Measurements from ENCODE around the gene FOXL2NB.

FOXL2NB gene

DNA sequence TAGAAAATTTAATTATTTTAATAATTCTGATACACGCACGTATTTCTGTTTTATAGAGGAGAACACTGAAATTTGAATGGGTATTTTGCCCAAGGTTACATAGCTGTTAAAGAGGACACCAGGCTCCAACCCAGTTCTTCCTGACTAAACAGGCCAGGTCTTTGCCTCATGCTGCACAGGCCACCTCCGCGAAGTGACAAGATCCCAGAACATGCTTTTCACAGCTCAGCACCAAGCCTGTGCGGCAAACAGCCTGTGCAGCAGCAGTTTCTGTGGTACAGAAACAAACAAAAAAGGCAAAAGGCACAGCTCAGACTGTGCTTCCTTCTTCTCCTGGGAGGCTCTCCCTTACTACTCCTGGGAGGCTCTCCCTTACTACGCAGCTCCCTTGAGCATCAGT lies 6.6 kb upstream of the FOXL2NB start:
- TF ChIP-seq, protein P1, sequence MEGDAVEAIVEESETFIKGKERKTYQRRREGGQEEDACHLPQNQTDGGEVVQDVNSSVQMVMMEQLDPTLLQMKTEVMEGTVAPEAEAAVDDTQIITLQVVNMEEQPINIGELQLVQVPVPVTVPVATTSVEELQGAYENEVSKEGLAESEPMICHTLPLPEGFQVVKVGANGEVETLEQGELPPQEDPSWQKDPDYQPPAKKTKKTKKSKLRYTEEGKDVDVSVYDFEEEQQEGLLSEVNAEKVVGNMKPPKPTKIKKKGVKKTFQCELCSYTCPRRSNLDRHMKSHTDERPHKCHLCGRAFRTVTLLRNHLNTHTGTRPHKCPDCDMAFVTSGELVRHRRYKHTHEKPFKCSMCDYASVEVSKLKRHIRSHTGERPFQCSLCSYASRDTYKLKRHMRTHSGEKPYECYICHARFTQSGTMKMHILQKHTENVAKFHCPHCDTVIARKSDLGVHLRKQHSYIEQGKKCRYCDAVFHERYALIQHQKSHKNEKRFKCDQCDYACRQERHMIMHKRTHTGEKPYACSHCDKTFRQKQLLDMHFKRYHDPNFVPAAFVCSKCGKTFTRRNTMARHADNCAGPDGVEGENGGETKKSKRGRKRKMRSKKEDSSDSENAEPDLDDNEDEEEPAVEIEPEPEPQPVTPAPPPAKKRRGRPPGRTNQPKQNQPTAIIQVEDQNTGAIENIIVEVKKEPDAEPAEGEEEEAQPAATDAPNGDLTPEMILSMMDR (IDR thresholded peaks at IDR 0.05; ENCODE audit: borderline replicate concordance, control extremely low read depth, extremely low read depth, insufficient read depth, missing control alignments), result no peak
- in situ Hi-C loops (cut with MboI; ENCODE audit: low sequenced_read_pairs, unreplicated experiment), result no loop called here
- no peak for DNase-seq (ENCODE audit: low spot score)

DNA sequence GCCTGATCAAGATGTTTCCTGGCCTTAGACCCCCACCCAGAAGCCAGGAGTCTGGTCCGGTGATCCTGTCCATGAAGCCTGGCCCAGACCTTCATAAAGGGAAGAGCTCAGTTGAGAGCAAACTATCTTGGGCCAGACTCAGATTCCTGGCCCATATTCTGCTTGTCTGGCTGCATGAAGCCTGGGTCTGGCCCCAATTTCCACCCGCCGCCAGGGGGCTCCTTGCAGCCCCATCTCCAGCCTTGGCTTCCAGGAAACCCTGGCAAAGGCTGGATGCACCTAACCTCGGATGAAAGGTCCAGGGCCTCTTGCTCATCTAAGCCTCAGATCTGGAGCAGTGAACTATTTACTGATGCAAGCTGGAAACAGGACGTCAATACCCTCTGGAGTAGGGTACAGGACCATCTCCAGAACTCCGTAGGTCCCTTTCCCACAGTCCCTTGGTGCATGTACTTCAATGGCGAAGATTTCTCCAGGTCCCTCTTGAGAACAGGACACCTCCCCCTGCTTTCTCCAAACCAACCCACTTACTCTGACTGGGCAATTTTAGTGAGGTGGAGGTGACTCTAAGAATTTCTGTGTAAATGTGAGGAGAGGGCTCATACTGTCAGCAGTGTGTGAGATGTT lies 5.6 kb upstream of the FOXL2NB start:
- in situ Hi-C loops (cut with MboI; ENCODE audit: low sequenced_read_pairs, unreplicated experiment), result no loop called here
- DNase-seq (ENCODE audit: low spot score), result no peak
- TF ChIP-seq, protein P1 (IDR thresholded peaks at IDR 0.05; ENCODE audit: borderline replicate concordance, control extremely low read depth, extremely low read depth, insufficient read depth, missing control alignments), result peak; percentile 19

DNA sequence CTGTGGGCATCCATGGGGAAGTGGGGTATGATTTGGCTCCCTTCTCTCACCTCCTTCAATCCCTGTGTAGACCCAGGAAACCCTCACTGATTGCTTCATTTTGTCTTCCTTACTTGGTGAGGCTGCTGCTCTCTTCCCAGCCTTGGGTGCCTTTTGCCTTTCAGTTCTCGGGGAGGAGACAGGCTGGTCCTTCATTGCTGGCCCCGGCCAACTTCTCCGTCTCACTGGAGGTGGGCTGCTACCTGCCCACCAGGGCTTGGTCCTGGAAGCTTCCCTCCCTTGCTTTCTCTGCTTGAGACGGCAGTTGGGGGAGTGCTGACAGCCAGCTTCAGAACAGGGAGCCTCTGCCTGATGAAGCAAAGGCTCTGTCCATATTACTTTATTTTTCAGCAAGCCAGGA lies 4.7 kb upstream of the FOXL2NB start:
- in situ Hi-C loops (cut with MboI; ENCODE audit: low sequenced_read_pairs, unreplicated experiment), result no loop called here
- DNase-seq (ENCODE audit: low spot score), result no peak
- TF ChIP-seq, protein P1 (IDR thresholded peaks at IDR 0.05; ENCODE audit: borderline replicate concordance, control extremely low read depth, extremely low read depth, insufficient read depth, missing control alignments), result no peak

DNA sequence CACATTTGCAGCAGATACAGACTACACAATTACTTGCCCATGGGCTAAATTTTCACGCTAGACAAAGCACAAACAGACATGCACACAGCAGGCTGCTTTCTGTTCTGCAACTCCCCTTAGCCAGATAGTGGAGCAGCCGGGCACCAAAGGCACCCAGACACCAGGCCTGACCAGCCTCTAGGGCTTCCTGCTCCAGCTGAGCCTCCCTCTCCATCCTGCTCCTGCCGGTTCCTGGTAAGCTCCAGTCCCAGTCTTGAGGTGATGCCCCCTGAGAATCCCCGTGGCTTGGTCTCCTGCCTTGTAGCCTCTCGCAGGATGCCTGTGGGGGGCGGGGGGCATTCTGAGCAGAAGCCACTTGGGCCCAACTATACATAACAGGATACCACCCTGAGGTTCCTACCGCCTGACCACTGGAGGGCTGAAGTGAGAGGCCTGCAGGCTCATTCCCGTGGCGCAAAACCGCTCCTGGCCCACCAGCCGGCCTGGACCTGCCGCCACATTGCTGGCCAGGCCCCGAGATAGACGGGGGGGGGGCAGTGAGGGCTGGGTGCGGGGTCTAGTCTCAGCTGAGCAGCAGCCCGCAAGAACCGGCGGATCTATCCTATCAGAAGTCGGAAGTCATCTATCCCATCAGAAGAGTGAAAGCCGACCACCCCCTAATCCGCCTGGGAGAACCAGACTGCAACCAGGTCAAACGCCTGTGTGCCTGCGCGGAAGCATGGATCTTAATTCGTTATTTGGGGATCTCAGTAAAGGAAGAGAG lies 4.0 kb upstream of the FOXL2NB start:
- no peak for DNase-seq (ENCODE audit: low spot score)
- in situ Hi-C loops (cut with MboI; ENCODE audit: low sequenced_read_pairs, unreplicated experiment), result no loop called here
- TF ChIP-seq, protein P1 (IDR thresholded peaks at IDR 0.05; ENCODE audit: borderline replicate concordance, control extremely low read depth, extremely low read depth, insufficient read depth, missing control alignments), result no peak

DNA sequence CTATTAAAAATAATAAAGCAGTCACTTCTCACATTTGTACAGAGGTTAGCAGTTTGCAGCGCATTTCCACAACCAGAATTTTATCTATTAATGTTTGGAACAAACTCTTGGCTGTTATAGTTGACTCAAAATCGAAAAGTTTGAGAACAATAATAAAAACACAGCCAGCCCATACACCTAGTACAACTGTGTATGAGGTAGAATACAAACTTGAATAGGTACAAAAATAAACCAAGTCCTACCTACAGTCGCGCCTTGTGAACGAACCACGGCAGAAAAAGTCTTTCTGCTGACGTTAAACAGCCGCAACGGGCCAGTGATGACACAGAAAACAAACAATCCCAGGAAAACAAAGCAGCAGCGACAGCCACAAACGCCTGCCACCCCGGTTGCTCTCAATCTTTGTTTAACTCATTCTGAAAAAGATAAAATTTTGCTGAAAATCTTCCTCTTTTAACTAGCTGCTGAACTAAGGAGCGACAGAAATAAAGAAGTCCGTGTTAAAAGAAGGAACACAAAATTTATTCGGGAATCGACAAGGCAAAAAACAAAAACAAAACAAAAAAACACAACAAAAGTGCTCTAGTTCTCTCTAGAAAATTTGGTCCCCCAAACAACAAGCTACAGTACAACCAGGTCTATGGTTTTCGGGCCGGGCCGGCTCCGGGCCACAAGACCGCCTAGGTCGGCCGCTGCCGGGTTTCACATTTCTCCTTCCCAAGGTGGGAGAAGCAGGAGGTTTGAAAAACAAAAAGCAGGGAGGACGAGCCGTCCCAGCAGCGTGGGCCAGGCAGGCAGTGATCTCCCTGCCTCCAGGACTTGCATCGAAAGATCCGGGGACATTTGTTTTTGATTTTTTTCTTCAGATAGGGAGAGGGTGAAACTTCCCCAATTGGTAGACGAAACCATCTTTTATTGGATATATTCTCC lies 3.0 kb upstream of the FOXL2NB start:
- in situ Hi-C loops (cut with MboI; ENCODE audit: low sequenced_read_pairs, unreplicated experiment), result no loop called here
- no peak for DNase-seq (ENCODE audit: low spot score)

DNA sequence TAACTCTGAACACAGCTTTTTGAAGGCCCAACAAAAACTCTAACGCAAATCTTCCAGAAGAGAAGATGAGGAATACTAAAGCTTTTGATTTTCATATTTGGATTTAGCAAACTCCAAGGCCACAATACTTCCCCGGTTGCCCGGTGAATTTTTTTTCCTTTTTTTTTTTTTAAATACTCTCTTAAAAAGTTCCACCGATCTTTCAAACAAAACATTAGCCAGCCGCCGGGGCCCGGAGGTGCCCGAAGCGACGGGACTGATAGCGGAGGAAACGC lies 2.4 kb upstream of the FOXL2NB start:
- in situ Hi-C loops (cut with MboI; ENCODE audit: low sequenced_read_pairs, unreplicated experiment), result no loop called here
- DNase-seq (ENCODE audit: low spot score), result no peak
- TF ChIP-seq, protein P1 (IDR thresholded peaks at IDR 0.05; ENCODE audit: borderline replicate concordance, control extremely low read depth, extremely low read depth, insufficient read depth, missing control alignments), result no peak

More for the DNA sequence above, 3.0 kb upstream of the FOXL2NB start:
- TF ChIP-seq, protein P1 (IDR thresholded peaks at IDR 0.05; ENCODE audit: borderline replicate concordance, control extremely low read depth, extremely low read depth, insufficient read depth, missing control alignments), result no peak
